ENCODE results near the gene TMEM269. TPM values are rescaled to one million over a fixed set of nuclear protein-coding genes. Genes with fewer than 3 reads are reported as not detected.
A peak's percentile ranks its signal among the peaks of the same experiment; 100 is the strongest.

The TMEM269 gene
- polyA plus RNA-seq, 1 donor, result 0.10 TPM

GRCh38 chr1:42774928-42775526, 9.8 kb upstream of the TMEM269 start:
- DNase-seq, result no peak
- Histone ChIP-seq H3K27ac (ENCODE audit: low read length) (no peak overlapping the region), H3K36me3 (ENCODE audit: control insufficient read depth, insufficient read depth, low read length) (peaks cover 51% of the 10 kb centered on the region)

DNA sequence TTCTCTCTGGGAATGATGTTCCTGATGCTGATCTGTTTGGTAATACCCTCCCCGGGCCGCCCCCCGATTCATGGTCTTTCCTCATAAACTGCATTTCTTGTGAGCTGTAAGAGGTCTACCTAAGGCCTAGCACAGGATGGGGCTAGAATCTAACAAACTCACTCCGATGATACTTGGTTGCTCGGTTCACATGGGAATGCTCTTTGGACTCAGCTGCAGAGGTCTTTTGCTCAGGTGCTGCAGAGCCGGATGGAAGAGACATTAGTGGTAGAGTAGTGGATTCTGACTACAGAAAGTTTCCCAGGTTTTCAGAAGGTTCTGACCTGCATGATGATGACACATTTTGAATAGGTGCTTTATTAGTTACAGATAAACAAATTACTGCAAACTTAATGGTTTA, 8.3 kb upstream of the TMEM269 start:
- no peaks in the 10 kb centered on the region for H3K9me3 ChIP-seq (ENCODE audit: control insufficient read depth, low read depth, low read length)
- H3K4me3 ChIP-seq (ENCODE audit: low read length), result no peak overlapping the region
- no CpG with 5 or more reads among the region's 6 CpGs for WGBS (ENCODE audit: insufficient coverage, low lambda C conversion rate)
- H3K36me3 ChIP-seq (ENCODE audit: control insufficient read depth, insufficient read depth, low read length), result peaks cover 52% of the 10 kb centered on the region
- no peak overlapping the region for H3K27ac ChIP-seq (ENCODE audit: low read length)
- no peaks in the 10 kb centered on the region for H3K4me1 ChIP-seq (ENCODE audit: control insufficient read depth, insufficient read depth, low read length)
- DNase-seq, result peak in 1 of 2 donors; percentile 56
- no peaks in the 10 kb centered on the region for H3K27me3 ChIP-seq (ENCODE audit: control insufficient read depth, insufficient read depth, low read length)

More at GRCh38 chr1:42774928-42775526, 9.8 kb upstream of the TMEM269 start:
- no peaks in the 10 kb centered on the region for H3K9me3 ChIP-seq (ENCODE audit: control insufficient read depth, low read depth, low read length)
- H3K4me3 ChIP-seq (ENCODE audit: low read length), result no peak overlapping the region
- no peaks in the 10 kb centered on the region for H3K27me3 ChIP-seq (ENCODE audit: control insufficient read depth, insufficient read depth, low read length)
- H3K4me1 ChIP-seq (ENCODE audit: control insufficient read depth, insufficient read depth, low read length), result peaks cover 2% of the 10 kb centered on the region
- no CpG with 5 or more reads among the region's 5 CpGs for WGBS (ENCODE audit: insufficient coverage, low lambda C conversion rate)

DNA sequence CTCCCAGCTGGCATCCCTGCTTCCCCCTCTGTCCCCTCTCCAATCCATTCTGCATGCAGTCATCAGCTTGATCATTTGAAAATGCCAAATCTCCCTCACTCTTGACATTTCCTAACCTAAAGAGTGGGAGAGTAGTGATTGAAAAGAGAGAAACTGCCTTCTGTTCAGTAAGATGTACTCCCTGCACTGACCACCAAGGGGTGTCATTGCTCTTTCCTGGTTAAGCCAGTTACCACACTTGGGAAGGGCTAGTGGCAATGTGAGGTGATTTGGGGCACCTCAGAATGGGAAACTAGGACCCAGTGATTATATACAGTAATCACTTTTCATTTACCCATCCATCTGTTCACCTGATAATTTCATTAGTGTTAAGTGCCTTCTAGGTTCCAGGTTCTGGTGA, 6.9 kb upstream of the TMEM269 start:
- no peaks in the 10 kb centered on the region for H3K27me3 ChIP-seq (ENCODE audit: control insufficient read depth, insufficient read depth, low read length)
- H3K27ac ChIP-seq (ENCODE audit: low read length), result no peak overlapping the region
- no peaks in the 10 kb centered on the region for H3K9me3 ChIP-seq (ENCODE audit: control insufficient read depth, low read depth, low read length)
- no peaks in the 10 kb centered on the region for H3K4me1 ChIP-seq (ENCODE audit: control insufficient read depth, insufficient read depth, low read length)
- peaks cover 58% of the 10 kb centered on the region for H3K36me3 ChIP-seq (ENCODE audit: control insufficient read depth, insufficient read depth, low read length)
- H3K4me3 ChIP-seq (ENCODE audit: low read length), result no peak overlapping the region
- DNase-seq, result no peak

GRCh38 chr1:42779725-42780124, 5.1 kb upstream of the TMEM269 start:
- no peak for DNase-seq
- Histone ChIP-seq H3K27me3 (ENCODE audit: control insufficient read depth, insufficient read depth, low read length) (peaks cover 3% of the 10 kb centered on the region), H3K27ac (ENCODE audit: low read length) (no peak overlapping the region), H3K4me1 (ENCODE audit: control insufficient read depth, insufficient read depth, low read length) (no peaks in the 10 kb centered on the region), H3K9me3 (ENCODE audit: control insufficient read depth, low read depth, low read length) (peaks cover 3% of the 10 kb centered on the region), H3K4me3 (ENCODE audit: low read length) (no peak overlapping the region), H3K36me3 (ENCODE audit: control insufficient read depth, insufficient read depth, low read length) (peaks cover 49% of the 10 kb centered on the region)
- 100% methylated on average over 1 of the region's 2 CpGs for WGBS (ENCODE audit: insufficient coverage, low lambda C conversion rate)

DNA sequence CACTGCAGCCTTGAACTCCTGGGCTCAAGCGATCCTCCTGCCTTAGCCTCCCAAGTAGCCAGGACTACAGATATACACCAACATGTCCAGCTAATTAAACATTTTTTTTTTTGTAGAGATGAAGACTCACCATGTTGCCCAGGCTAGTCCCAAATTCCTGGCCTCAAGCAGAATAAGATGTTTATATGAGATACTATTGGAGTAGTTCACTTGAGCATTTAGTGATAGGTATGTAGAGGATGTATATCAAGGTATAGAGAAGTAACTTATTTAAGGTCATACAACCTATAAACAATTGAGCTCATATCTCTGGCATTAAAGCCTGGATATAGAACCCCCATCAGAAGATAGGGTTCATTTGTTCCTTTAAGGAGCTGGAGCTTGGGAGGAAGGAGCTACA, 4.6 kb upstream of the TMEM269 start:
- Histone ChIP-seq H3K4me3 (ENCODE audit: low read length) (no peak overlapping the region), H3K36me3 (ENCODE audit: control insufficient read depth, insufficient read depth, low read length) (peaks cover 44% of the 10 kb centered on the region), H3K4me1 (ENCODE audit: control insufficient read depth, insufficient read depth, low read length) (peaks cover 4% of the 10 kb centered on the region), H3K9me3 (ENCODE audit: control insufficient read depth, low read depth, low read length) (peaks cover 6% of the 10 kb centered on the region), H3K27ac (ENCODE audit: low read length) (no peak overlapping the region), H3K27me3 (ENCODE audit: control insufficient read depth, insufficient read depth, low read length) (peaks cover 8% of the 10 kb centered on the region)
- no peak for DNase-seq
- no CpG with 5 or more reads among the region's 1 CpG for WGBS (ENCODE audit: insufficient coverage, low lambda C conversion rate)

DNA sequence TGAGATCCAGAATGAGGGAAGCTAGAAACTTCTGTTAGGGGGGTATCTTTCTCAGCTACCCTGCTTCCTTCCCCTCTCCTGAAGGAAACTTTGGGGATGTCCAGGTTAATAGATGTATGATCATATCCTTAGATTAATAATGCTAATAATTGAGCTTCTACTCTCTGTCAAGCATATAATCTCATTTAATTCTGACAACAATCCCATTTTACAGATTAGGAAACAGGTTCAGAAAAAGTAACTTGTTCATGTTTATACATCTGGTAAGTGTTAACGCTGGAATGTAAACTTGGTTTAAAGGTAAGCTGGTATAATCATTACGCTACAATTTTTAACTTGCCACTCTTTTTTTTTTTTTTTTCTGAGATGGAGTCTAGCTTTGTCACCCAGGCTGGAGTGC, 1.7 kb upstream of the TMEM269 start:
- Histone ChIP-seq H3K27ac (ENCODE audit: low read length) (no peak overlapping the region), H3K4me3 (ENCODE audit: low read length) (no peak overlapping the region), H3K9me3 (ENCODE audit: control insufficient read depth, low read depth, low read length) (peaks cover 6% of the 10 kb centered on the region), H3K27me3 (ENCODE audit: control insufficient read depth, insufficient read depth, low read length) (peaks cover 24% of the 10 kb centered on the region), H3K36me3 (ENCODE audit: control insufficient read depth, insufficient read depth, low read length) (peaks cover 17% of the 10 kb centered on the region), H3K4me1 (ENCODE audit: control insufficient read depth, insufficient read depth, low read length) (peaks cover 6% of the 10 kb centered on the region)
- DNase-seq, result no peak
- WGBS (ENCODE audit: insufficient coverage, low lambda C conversion rate), result 100% methylated on average over 1 of the region's 2 CpGs

DNA sequence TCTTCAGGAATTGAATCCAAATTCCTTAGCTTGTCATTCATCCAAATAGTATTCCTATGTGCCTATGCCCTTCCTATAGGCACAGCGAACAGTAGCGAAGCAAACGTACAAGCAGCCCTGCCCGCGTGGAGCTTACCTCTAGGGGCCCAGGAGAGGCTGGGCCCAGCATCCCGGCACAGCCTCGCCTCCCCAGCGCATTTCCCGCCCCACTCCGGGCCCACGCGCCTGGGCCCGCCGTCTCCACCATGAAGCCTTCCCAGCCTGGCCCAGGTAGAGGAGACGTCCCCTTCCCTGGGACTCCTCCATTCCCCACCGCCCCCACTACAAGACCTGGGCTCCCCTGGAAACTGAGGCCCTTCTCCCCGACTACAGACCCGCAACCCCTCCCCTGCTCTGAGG, 245 bp upstream of the TMEM269 start:
- DNase-seq, result no peak
- Histone ChIP-seq H3K27ac (ENCODE audit: low read length) (no peak overlapping the region), H3K4me3 (ENCODE audit: low read length) (peak overlapping the region; percentile 33), H3K27me3 (ENCODE audit: control insufficient read depth, insufficient read depth, low read length) (peaks cover 31% of the 10 kb centered on the region), H3K36me3 (ENCODE audit: control insufficient read depth, insufficient read depth, low read length) (peaks cover 8% of the 10 kb centered on the region), H3K4me1 (ENCODE audit: control insufficient read depth, insufficient read depth, low read length) (peaks cover 6% of the 10 kb centered on the region), H3K9me3 (ENCODE audit: control insufficient read depth, low read depth, low read length) (peaks cover 6% of the 10 kb centered on the region)
- WGBS (ENCODE audit: insufficient coverage, low lambda C conversion rate), result 100% methylated on average over 1 of the region's 18 CpGs

DNA sequence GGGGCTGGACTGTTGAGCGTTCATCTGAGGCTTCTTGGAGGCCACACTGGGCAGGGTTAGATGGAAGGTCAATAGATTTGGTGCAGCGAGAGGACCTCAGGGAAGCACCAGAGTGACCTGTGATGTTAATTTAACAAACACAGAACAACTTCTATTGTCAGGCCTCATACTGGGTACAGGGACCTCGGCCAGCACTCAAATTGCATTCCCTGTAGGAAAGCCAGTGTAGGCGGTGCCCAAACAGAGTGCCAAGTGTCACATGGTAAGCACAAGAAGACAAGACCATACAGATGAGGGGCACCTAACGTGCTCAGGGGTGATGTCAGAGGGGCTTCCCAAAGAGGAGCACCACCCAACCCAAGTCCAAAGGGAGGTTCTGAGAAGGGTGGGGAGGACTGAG, 1.3 kb downstream of the TMEM269 start:
- Histone ChIP-seq H3K9me3 (ENCODE audit: control insufficient read depth, low read depth, low read length) (peaks cover 6% of the 10 kb centered on the region), H3K36me3 (ENCODE audit: control insufficient read depth, insufficient read depth, low read length) (peaks cover 8% of the 10 kb centered on the region), H3K27ac (ENCODE audit: low read length) (no peak overlapping the region), H3K27me3 (ENCODE audit: control insufficient read depth, insufficient read depth, low read length) (peaks cover 34% of the 10 kb centered on the region), H3K4me1 (ENCODE audit: control insufficient read depth, insufficient read depth, low read length) (peaks cover 6% of the 10 kb centered on the region), H3K4me3 (ENCODE audit: low read length) (no peak overlapping the region)
- WGBS (ENCODE audit: insufficient coverage, low lambda C conversion rate), result 100% methylated on average over 1 of the region's 5 CpGs
- DNase-seq, result no peak

DNA sequence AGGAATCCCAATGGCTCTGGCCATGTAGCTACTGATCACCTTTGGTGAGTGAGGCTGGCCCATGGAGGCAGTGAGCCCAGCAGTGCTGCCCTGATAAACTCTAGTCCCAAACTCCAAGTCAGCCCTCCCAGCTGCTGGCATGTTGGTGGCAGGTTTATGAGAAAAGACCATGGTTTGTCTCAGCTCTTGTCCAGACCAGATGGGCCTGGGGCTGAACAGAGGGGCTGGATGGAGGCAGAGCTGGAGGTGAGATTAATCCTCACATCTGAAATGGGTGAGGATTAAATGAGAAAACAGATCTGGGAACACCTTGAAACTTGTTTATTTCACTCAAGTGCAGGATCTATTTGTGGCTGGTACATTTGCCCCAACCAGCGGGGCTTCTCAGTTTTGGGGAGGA, 3.2 kb downstream of the TMEM269 start:
- H3K36me3 ChIP-seq (ENCODE audit: control insufficient read depth, insufficient read depth, low read length), result no peaks in the 10 kb centered on the region
- no peak overlapping the region for H3K4me3 ChIP-seq (ENCODE audit: low read length)
- WGBS (ENCODE audit: insufficient coverage, low lambda C conversion rate), result no CpG with 5 or more reads among the region's 1 CpG
- no peak for DNase-seq
- H3K27ac ChIP-seq (ENCODE audit: low read length), result no peak overlapping the region
- peaks cover 6% of the 10 kb centered on the region for H3K4me1 ChIP-seq (ENCODE audit: control insufficient read depth, insufficient read depth, low read length)
- peaks cover 34% of the 10 kb centered on the region for H3K27me3 ChIP-seq (ENCODE audit: control insufficient read depth, insufficient read depth, low read length)
- peaks cover 6% of the 10 kb centered on the region for H3K9me3 ChIP-seq (ENCODE audit: control insufficient read depth, low read depth, low read length)

DNA sequence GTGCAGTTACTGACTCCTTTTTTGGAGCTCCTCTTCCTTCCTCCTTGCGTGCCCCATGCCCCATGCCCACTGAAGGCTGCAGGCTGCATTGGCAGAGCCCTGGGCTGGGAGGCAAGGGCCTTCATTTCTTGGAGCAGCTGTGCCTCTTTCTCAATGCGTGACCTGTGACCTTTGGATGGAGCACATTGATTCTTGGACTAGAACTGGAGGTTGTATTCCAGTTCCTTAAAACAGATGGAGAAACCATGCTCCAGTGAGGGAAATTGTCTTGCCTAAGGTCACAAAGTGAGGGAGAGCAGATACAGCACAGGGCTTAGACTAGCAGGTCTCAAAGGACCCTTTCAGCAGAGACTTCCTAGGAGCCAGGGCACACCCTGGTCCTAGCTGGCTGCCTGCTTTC, 9.0 kb downstream of the TMEM269 start:
- WGBS (ENCODE audit: insufficient coverage, low lambda C conversion rate), result no CpG with 5 or more reads among the region's 2 CpGs
- Histone ChIP-seq H3K27me3 (ENCODE audit: control insufficient read depth, insufficient read depth, low read length) (peaks cover 10% of the 10 kb centered on the region), H3K9me3 (ENCODE audit: control insufficient read depth, low read depth, low read length) (no peaks in the 10 kb centered on the region), H3K36me3 (ENCODE audit: control insufficient read depth, insufficient read depth, low read length) (no peaks in the 10 kb centered on the region), H3K4me3 (ENCODE audit: low read length) (no peak overlapping the region), H3K27ac (ENCODE audit: low read length) (no peak overlapping the region), H3K4me1 (ENCODE audit: control insufficient read depth, insufficient read depth, low read length) (no peaks in the 10 kb centered on the region)
- no peak for DNase-seq

- Histone ChIP-seq H3K27me3 (ENCODE audit: control insufficient read depth, insufficient read depth, low read length) (peaks cover 2% of the 10 kb centered on the region), H3K4me1 (ENCODE audit: control insufficient read depth, insufficient read depth, low read length) (no peaks in the 10 kb centered on the region), H3K4me3 (ENCODE audit: low read length) (no peak overlapping the region), H3K27ac (ENCODE audit: low read length) (no peak overlapping the region), H3K36me3 (ENCODE audit: control insufficient read depth, insufficient read depth, low read length) (no peaks in the 10 kb centered on the region), H3K9me3 (ENCODE audit: control insufficient read depth, low read depth, low read length) (no peaks in the 10 kb centered on the region)
- no CpG with 5 or more reads among the region's 3 CpGs for WGBS (ENCODE audit: insufficient coverage, low lambda C conversion rate)
- no peak for DNase-seq
Measured at GRCh38 chr1:42797414-42797813, 12.6 kb downstream of the TMEM269 start.

All from large intestine (tissue), 3 donors.